ENCODE results near the gene ISCU. TPM values are rescaled to one million over a fixed set of nuclear protein-coding genes. Genes with fewer than 3 reads are reported as not detected.

The ISCU gene
- total RNA-seq, 1 donor from 2014 or later = 55.5 TPM

GRCh38 chr12:108582978-108583770, 20.8 kb downstream of the ISCU start:
- no peak for TF ChIP-seq CTCF (conservative IDR thresholded peaks at IDR 0.05)
- no peak for DNase-seq (ENCODE audit: low read depth, low spot score)
- Mint-ChIP-seq H3K4me1 (no peaks in the 10 kb centered on the region), H3K36me3 (ENCODE audit: low read depth) (no peaks in the 10 kb centered on the region), H3K9me3 (peaks cover 4% of the 10 kb centered on the region), H3K27ac (ENCODE audit: unreplicated experiment) (no peak overlapping the region), H3K4me3 (no peak overlapping the region), H3K27me3 (ENCODE audit: low read depth) (no peaks in the 10 kb centered on the region)

DNA sequence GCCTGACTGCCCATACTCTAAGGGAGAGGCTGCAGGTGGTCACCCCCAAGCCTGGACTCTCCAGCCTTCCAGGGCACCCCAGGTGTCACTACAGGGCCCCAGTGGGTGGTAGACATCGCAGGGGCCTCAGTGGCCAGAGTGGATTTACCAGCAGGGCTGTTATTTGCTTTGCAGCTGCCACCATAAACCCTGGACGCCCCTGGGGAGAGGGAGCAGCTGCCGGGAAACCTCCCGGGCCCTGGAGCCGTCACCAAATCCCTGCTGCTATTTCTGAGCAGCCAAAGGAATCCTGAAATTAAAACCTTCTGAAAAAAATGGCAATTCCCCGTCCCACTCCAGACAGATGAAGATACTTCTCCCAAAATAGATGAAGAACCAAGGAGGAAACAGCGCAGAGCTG, 21.6 kb downstream of the ISCU start:
- Mint-ChIP-seq H3K4me3 (no peak overlapping the region), H3K27ac (ENCODE audit: unreplicated experiment) (no peak overlapping the region), H3K4me1 (peaks cover 4% of the 10 kb centered on the region), H3K9me3 (peaks cover 2% of the 10 kb centered on the region), H3K36me3 (ENCODE audit: low read depth) (no peaks in the 10 kb centered on the region), H3K27me3 (ENCODE audit: low read depth) (no peaks in the 10 kb centered on the region)
- no peak for TF ChIP-seq CTCF (conservative IDR thresholded peaks at IDR 0.05)
- DNase-seq (ENCODE audit: low read depth, low spot score) = no peak

GRCh38 chr12:108584456-108585065, 22.2 kb downstream of the ISCU start:
- no peak overlapping the region for H3K27ac Mint-ChIP-seq (ENCODE audit: unreplicated experiment)
- H3K4me1 Mint-ChIP-seq = peaks cover 5% of the 10 kb centered on the region
- TF ChIP-seq CTCF (conservative IDR thresholded peaks at IDR 0.05) = no peak
- H3K27me3 Mint-ChIP-seq (ENCODE audit: low read depth) = no peaks in the 10 kb centered on the region
- DNase-seq (ENCODE audit: low read depth, low spot score) = no peak
- H3K4me3 Mint-ChIP-seq = no peak overlapping the region
- H3K9me3 Mint-ChIP-seq = no peaks in the 10 kb centered on the region
- H3K36me3 Mint-ChIP-seq (ENCODE audit: low read depth) = no peaks in the 10 kb centered on the region

GRCh38 chr12:108585864-108586263, 23.5 kb downstream of the ISCU start:
- Mint-ChIP-seq H3K4me3 (no peak overlapping the region), H3K36me3 (ENCODE audit: low read depth) (no peaks in the 10 kb centered on the region), H3K27ac (ENCODE audit: unreplicated experiment) (no peak overlapping the region), H3K4me1 (peaks cover 5% of the 10 kb centered on the region), H3K27me3 (ENCODE audit: low read depth) (no peaks in the 10 kb centered on the region), H3K9me3 (no peaks in the 10 kb centered on the region)
- TF ChIP-seq CTCF (conservative IDR thresholded peaks at IDR 0.05) = no peak
- no peak for DNase-seq (ENCODE audit: low read depth, low spot score)

DNA sequence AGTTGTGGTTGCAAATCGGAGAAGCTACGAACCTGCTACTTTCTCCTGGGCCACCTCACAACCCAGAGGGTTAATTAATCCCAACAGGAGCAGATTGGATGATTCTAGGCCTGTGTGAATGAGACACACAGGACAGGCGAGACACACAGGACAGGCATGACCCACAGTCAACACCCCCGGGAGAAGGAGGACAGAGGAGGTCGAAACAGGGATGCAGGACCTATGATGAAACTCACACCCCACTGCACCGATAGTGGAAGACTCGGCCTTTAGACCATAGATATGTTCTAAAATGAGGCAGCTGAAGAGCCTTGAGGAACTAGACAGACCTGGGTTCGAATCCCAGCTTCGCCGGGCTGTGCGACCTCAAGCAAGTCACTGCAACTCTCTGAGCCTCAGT, 23.9 kb downstream of the ISCU start:
- TF ChIP-seq CTCF (conservative IDR thresholded peaks at IDR 0.05) = no peak
- no peak overlapping the region for H3K4me3 Mint-ChIP-seq
- no peak for DNase-seq (ENCODE audit: low read depth, low spot score)
- H3K9me3 Mint-ChIP-seq = no peaks in the 10 kb centered on the region
- H3K36me3 Mint-ChIP-seq (ENCODE audit: low read depth) = no peaks in the 10 kb centered on the region
- no peak overlapping the region for H3K27ac Mint-ChIP-seq (ENCODE audit: unreplicated experiment)
- peaks cover 5% of the 10 kb centered on the region for H3K4me1 Mint-ChIP-seq
- no peaks in the 10 kb centered on the region for H3K27me3 Mint-ChIP-seq (ENCODE audit: low read depth)

All from neural crest cell (in vitro differentiated cells).